Choroid plexus epithelial cell (primary cell): ENCODE data around the gene BRSK2.

Experiments
- DNase-seq: peaks from one replicate; pipeline ENCODE4 v3.0.0-alpha.2; 2010; ENCODE audit warnings: low read depth
- H3K4me3 ChIP-seq: 2 replicates; pipeline ENCODE4 v1.5.1; 2011; ENCODE audit warnings: low read depth, mild to moderate bottlenecking, control low read depth, low read length, moderate library complexity
- TF ChIP-seq, protein P1 (sequence below): conservative IDR thresholded peaks from 2 replicates; pipeline ENCODE4 v1.5.1; 2011; ENCODE audit warnings: low read depth, mild to moderate bottlenecking, control low read depth, inconsistent platforms, low read length, moderate library complexity

BRSK2 gene

DNA sequence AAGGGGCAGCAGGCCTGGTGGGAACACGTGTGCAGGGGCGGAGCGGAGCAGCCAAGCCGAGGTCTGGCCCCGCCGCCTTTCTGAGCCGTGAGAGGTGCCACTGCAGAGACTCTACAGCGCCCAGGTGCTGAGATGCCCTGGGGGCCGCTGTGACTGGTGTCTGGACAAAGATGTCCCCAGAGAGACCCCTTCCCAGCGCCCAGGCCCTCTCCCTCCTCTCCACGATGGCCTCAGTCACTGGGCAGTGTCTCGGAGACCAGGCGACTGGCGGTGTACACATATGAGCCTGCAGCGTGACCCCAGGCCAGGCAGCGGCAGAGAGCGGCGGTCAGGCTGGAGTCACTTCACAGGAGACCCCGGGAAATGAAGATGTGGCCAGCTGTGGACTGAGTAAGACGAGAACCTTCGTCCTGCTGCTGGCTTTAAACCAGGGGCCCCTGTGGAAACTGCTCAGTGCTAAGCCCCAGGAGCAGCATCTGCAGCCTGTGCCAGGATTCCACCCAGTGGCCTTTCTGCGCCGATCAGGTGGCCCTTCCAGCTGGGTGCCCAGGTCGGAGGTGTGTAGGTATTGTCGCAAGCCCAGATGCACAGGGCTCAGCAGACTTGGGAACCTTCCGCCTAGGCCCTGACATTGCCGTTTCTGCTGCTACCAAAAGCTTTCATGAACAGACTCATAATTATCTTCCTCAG, 62.2 kb downstream of the BRSK2 start:
- TF ChIP-seq, protein P1, sequence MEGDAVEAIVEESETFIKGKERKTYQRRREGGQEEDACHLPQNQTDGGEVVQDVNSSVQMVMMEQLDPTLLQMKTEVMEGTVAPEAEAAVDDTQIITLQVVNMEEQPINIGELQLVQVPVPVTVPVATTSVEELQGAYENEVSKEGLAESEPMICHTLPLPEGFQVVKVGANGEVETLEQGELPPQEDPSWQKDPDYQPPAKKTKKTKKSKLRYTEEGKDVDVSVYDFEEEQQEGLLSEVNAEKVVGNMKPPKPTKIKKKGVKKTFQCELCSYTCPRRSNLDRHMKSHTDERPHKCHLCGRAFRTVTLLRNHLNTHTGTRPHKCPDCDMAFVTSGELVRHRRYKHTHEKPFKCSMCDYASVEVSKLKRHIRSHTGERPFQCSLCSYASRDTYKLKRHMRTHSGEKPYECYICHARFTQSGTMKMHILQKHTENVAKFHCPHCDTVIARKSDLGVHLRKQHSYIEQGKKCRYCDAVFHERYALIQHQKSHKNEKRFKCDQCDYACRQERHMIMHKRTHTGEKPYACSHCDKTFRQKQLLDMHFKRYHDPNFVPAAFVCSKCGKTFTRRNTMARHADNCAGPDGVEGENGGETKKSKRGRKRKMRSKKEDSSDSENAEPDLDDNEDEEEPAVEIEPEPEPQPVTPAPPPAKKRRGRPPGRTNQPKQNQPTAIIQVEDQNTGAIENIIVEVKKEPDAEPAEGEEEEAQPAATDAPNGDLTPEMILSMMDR = no peak
- DNase-seq = no peak
- no peak overlapping the region for H3K4me3 ChIP-seq

DNA sequence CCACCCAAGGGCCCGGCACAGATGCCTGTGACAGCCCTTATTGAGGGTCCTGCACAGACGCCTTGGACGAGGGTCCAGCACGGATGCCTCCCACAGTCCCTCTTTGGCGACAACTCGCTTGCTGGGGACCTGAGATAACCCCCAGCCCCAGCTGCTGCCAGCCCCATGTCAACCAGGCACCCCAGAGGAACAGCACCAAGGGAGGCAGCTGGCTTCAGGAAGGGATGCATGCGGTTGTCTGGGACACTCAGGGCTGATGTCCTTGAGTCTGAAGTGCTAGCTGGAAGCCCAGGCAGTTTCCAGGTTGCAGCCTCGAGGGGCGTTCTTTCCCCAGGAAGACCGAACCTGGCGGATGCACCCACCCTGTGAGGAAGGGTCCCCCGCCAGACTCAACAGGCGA, 63.0 kb downstream of the BRSK2 start:
- DNase-seq = no peak
- H3K4me3 ChIP-seq = no peak overlapping the region
- TF ChIP-seq, protein P1 = no peak

DNA sequence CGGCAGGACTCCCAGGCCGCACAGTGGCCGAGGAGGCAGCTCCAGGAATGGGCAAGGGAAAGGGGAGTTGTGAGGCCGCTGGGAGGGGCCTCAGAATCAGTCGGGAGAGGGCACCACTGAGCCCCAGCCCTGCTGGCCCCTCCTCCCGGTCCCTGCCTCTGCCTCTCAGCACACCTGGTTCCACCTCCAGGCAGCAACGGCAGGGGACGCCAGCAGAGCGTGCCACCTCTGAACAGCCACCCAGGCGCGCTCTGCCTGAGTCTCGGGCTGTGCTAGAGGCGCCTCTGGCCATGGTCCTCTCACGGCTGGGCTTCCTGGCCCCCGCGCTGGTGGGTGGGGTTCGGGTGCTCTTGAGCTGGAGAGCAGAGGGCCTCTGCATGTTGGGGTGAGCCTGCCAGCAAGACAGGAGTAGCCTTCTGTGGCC, 63.9 kb downstream of the BRSK2 start:
- no peak for DNase-seq
- H3K4me3 ChIP-seq = no peak overlapping the region
- TF ChIP-seq, protein P1 = peak; percentile 31

DNA sequence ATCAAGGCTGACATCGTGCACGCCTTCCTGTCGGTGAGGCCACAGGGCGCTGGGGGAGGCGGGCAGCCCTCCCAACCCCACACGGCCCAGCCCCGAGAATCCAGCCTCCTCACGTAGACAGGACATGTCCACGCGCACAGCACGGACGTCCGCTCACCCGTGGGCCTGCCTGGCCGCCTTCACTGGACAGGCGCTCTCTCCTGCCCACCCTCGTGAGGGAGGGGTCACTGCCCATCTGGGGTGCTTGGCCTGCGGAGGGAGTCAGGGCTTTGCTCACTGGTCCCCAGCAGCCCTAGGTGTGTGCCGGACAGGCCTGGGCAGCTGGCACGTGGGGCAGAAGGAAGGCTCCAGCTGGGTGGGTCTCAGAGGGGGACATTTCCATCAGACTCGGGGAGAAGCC, 64.8 kb downstream of the BRSK2 start:
- H3K4me3 ChIP-seq = no peak overlapping the region
- no peak for DNase-seq
- TF ChIP-seq, protein P1 = no peak

DNA sequence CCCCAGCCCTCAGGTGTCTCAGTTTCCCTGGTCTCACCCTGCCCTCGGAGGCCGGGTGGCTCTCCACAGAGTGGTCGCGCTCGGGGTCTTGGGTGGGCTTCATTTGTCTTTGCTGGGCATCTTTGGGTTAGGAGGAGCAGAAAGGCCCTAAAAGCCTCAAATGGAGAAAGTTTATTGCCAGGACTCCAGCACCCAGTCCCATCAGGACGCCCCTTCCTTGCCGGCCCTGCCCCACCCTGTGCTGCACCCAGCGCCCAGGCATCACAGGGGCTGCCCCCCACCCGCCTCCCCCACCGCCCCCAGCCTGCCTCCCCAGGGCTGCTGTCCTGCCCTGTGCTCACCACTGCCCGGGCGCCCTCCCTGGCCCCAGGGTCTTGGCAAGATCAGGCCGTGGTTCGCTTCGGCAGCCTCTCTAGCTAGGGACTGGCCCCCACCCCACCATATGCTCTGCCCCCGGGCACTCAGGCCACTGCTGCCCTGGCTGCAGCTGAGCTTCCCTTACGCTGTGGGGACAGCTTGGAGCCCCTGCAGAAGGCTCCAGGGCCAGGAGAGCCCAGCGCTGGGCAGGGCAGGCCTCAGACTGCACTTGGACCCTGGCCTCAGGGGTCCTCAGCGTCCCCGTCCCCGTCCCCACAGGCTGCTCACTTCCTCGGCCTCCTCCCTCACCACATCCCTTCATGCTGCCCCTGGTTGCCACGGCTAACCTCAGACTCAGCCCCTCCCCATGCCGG, 65.5 kb downstream of the BRSK2 start:
- no peak overlapping the region for H3K4me3 ChIP-seq
- TF ChIP-seq, protein P1 = no peak
- no peak for DNase-seq

DNA sequence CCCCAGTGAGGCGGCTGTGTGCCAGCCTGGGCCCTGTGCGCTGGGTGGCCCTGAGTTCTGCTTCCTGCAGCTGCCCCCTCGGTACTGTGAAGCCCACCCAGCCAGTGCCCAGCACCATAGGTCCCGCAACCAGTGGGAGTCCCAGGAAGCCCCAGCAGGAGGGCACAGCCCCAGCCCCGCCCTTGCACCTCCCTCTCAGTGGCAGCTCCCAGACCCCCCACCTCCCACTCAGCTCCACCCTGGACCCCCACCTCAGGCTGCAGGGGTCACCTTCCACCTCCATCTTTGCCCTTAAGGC, 66.0 kb downstream of the BRSK2 start:
- no peak for DNase-seq
- TF ChIP-seq, protein P1 = no peak
- no peak overlapping the region for H3K4me3 ChIP-seq

DNA sequence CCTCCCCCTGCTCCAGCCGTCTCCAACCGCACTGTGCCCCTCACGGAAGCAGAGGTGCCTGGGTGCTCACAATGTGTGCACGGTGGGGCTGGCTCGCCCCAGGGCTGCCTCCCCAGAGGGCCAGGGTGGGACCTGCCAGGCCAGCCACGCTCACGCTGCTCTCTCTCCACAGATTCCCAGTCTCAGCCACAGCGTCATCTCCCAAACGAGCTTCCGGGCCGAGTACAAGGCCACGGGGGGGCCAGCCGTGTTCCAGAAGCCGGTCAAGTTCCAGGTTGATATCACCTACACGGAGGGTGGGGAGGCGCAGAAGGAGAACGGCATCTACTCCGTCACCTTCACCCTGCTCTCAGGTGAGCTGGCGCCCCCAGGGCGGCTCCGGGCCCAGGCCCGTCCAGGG, 66.4 kb downstream of the BRSK2 start:
- DNase-seq = no peak
- no peak overlapping the region for H3K4me3 ChIP-seq
- TF ChIP-seq, protein P1 = no peak
